GM23248 (cell line): Measurements from ENCODE around the gene LRR1. TPM values are rescaled to one million over a fixed set of nuclear protein-coding genes. Genes with fewer than 3 reads are reported as not detected.

Source experiments
- DNase-seq: peaks from one replicate; pipeline ENCODE4 v3.0.0-alpha.2; 2015
- H2AFZ ChIP-seq: fragments of 200-600 bp; sonication (generic); 2 replicates; pipeline ENCODE4 v1.6.1; 2016; ENCODE audit warnings: antibody characterized with exemption
- H3F3A ChIP-seq: fragments of 200-600 bp; sonication (generic); 2 replicates; pipeline ENCODE4 v1.6.1; 2016; ENCODE audit warnings: mild to moderate bottlenecking, antibody characterized with exemption, mixed run types; ENCODE audit not compliant: insufficient read depth
- H3K27ac ChIP-seq: fragments of 200-600 bp; sonication (generic); 2 replicates; pipeline ENCODE4 v1.5.1; 2016; ENCODE audit warnings: mild to moderate bottlenecking
- H3K27me3 ChIP-seq: fragments of 200-600 bp; sonication (generic); replicated peaks from 2 replicates; pipeline ENCODE4 v1.6.1; 2016; ENCODE audit warnings: mild to moderate bottlenecking; ENCODE audit not compliant: insufficient read depth
- H3K36me3 ChIP-seq: fragments of 200-600 bp; sonication (generic); 2 replicates; pipeline ENCODE4 v1.6.1; 2016; ENCODE audit warnings: low read depth, mild to moderate bottlenecking
- H3K4me1 ChIP-seq: fragments of 200-600 bp; sonication (generic); 2 replicates; pipeline ENCODE4 v1.6.1; 2016; ENCODE audit warnings: mild to moderate bottlenecking; ENCODE audit not compliant: insufficient read depth
- H3K4me2 ChIP-seq: fragments of 200-600 bp; sonication (generic); one replicate; pipeline ENCODE4 v1.6.1; 2016; ENCODE audit warnings: mild to moderate bottlenecking; ENCODE audit not compliant: unreplicated experiment
- H3K4me3 ChIP-seq: fragments of 200-600 bp; sonication (generic); 2 replicates; pipeline ENCODE4 v1.5.1; 2016; ENCODE audit warnings: mild to moderate bottlenecking
- H3K79me2 ChIP-seq: fragments of 200-600 bp; sonication (generic); 2 replicates; pipeline ENCODE4 v1.6.1; 2016; ENCODE audit warnings: mild to moderate bottlenecking; ENCODE audit not compliant: insufficient read depth
- H3K9ac ChIP-seq: fragments of 200-600 bp; sonication (generic); 2 replicates; pipeline ENCODE4 v1.6.1; 2016; ENCODE audit warnings: mild to moderate bottlenecking
- H3K9me2 ChIP-seq: fragments of 200-600 bp; sonication (generic); 2 replicates; pipeline ENCODE4 v1.6.1; 2016; ENCODE audit warnings: mixed run types, mild to moderate bottlenecking, moderate library complexity; ENCODE audit not compliant: insufficient read depth
- H3K9me3 ChIP-seq: fragments of 200-600 bp; sonication (generic); one replicate; pipeline ENCODE4 v1.6.1; 2017; ENCODE audit warnings: low read depth
- H4K20me1 ChIP-seq: fragments of 200-600 bp; sonication (generic); 2 replicates; pipeline ENCODE4 v1.6.0; 2016; ENCODE audit not compliant: insufficient read depth
- EZH2 ChIP-seq: fragments of 200-600 bp; sonication (generic); IDR thresholded peaks from 2 replicates; pipeline ENCODE4 v1.6.1; 2018; ENCODE audit warnings: antibody characterized with exemption, mild to moderate bottlenecking; ENCODE audit not compliant: insufficient read depth, poor library complexity, severe bottlenecking
- EZH2phosphoT487 ChIP-seq: fragments of 200-600 bp; sonication (generic); IDR thresholded peaks from 2 replicates; pipeline ENCODE4 v1.6.1; 2018; ENCODE audit warnings: antibody characterized with exemption, moderate library complexity, mild to moderate bottlenecking, low read depth; ENCODE audit not compliant: insufficient read depth
- WGBS, 2 experiments: methylation state at CpG; one replicate each; pipeline ENCODE4 v1.1.6; 2015 to 2017; ENCODE audit warnings: low lambda C conversion rate in 2 of 2, low coverage in 1 of 2; ENCODE audit errors: missing lambda C conversion rate in 2 of 2; 5-methylcytosine and 5-hydroxymethylcytosine counted together
- in situ Hi-C: fragments of 300-500 bp; cut with MboI; formaldehyde crosslinking; loops from 2 replicates; pipeline ENCODE4 v1.15.0; 2020
- polyA plus RNA-seq: library from polyadenylated mRNA; unstranded; fragments of >200 nt; fragmentation: Nextera tagmentation; extraction: Ambion mirVana; gene quantifications from 2 replicates; pipeline ENCODE4 v1.2.1, GENCODE V29; 2016
- total RNA-seq: library from RNA; depleted of rRNA; stranded (reverse); fragments of >200 nt; shearing (Covaris generic); gene quantifications from 2 replicates; pipeline ENCODE4 v1.2.3, GENCODE V29; 2014

The LRR1 gene
- total and polyA plus RNA-seq, 2 experiments from 2014 or later = 9.6 to 17.5 TPM

DNA sequence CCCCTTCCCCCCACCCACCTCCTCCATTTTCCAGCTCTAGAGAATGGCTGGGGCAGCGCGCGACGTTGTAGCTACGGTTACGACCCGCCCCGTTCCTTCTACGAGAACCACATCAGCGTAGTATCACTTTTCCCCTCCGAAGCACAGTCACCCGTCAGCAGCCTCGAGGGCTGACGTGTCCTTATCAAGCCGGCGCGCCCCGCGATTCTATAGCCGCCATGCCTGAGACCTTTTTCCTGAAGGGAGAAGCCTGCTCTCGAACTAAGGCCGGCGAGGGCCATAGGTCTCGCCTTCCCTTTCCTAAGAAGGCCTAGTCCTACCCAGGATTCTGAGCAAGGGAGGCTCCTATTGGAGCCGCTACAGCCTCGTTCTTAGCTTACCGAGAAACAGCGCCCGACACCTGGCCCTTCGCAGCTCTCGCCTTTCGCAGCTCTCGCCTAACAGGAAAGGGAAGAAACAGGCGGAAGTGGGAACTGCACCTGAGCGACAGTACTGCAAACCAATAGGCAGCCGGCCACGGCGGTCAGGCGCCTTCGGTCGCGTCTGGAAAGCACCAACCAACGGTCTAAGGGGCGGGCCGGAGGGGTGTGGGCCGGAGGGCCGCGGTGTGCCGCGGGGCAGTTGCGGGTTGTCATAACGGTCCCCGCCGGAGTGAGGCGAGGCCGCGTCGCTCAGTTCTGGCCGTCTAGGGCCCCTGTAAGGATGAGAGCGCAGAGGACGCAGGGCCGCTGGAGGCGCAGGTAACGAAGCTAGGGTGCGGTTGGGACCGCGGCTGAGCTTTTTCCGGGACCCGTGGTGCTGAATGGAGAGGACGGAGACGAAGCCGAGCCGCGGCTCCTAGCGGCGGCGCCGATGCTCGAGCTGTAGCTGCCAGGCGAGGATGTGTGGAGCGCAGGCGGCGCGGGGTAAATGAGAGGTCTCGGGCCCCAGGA is 21.7 kb downstream of the LRR1 start, which contains the start of the genes MGAT2 and RPL36AL:
MGAT2 (plus strand) TSS at position 618 of the 932 bp plus-strand sequence. CDS start 470 bp downstream, outside the sequence.
RPL36AL (minus strand) TSS at position 445 of the 932 bp plus-strand sequence. CDS start 1,522 bp downstream, outside the sequence.
- DNase-seq = peak; percentile 99
- H4K20me1 ChIP-seq = no peaks in the 10 kb centered on the region
- H3K27me3 ChIP-seq = no peaks in the 10 kb centered on the region
- no peaks in the 10 kb centered on the region for H3K9me3 ChIP-seq
- peaks cover 91% of the 10 kb centered on the region for H3K79me2 ChIP-seq
- 1 to 2% methylated on average over 78 of the region's 85 CpGs for whole genome bisulfite sequencing, 2 experiments
- peak within 1 kb of the TSS; percentile 76 for H2AFZ ChIP-seq
- TF ChIP-seq EZH2phosphoT487 (no peak), EZH2 (no peak)
- H3K4me3 ChIP-seq = peak within 1 kb of the TSS; percentile 90
- no peaks in the 10 kb centered on the region for H3K9me2 ChIP-seq
- H3K4me1 ChIP-seq = peaks cover 51% of the 10 kb centered on the region
- H3K27ac ChIP-seq = peak within 1 kb of the TSS; percentile 96
- in situ Hi-C loops = no loop called here
- peaks cover 61% of the 10 kb centered on the region for H3F3A ChIP-seq
- H3K4me2 ChIP-seq = peak within 1 kb of the TSS; percentile 90
- peaks cover 21% of the 10 kb centered on the region for H3K36me3 ChIP-seq
- peak within 1 kb of the TSS; percentile 94 for H3K9ac ChIP-seq

GRCh38 chr14:49621114-49621881 is 22.6 kb downstream of the LRR1 start:
- in situ Hi-C loops = no loop called here
- peak; percentile 76 for DNase-seq
- Histone ChIP-seq H3K9me3 (no peaks in the 10 kb centered on the region), H3K4me1 (peaks cover 51% of the 10 kb centered on the region), H3F3A (peaks cover 55% of the 10 kb centered on the region), H2AFZ (peak overlapping the region; percentile 76), H3K9me2 (no peaks in the 10 kb centered on the region), H3K9ac (peak overlapping the region; percentile 94), H3K27ac (peak overlapping the region; percentile 96), H3K4me2 (peak overlapping the region; percentile 90), H3K79me2 (peaks cover 95% of the 10 kb centered on the region), H4K20me1 (no peaks in the 10 kb centered on the region), H3K36me3 (peaks cover 21% of the 10 kb centered on the region), H3K27me3 (no peaks in the 10 kb centered on the region), H3K4me3 (peak overlapping the region; percentile 90)
- TF ChIP-seq EZH2phosphoT487 (no peak), EZH2 (no peak)
- 4 to 5% methylated on average over 54 to 65 of the region's 65 CpGs for WGBS, 2 experiments

- Histone ChIP-seq H3K4me1 (peaks cover 44% of the 10 kb centered on the region), H2AFZ (no peak overlapping the region), H4K20me1 (no peaks in the 10 kb centered on the region), H3K9ac (peak overlapping the region; percentile 94), H3K4me3 (peak overlapping the region; percentile 90), H3F3A (peaks cover 46% of the 10 kb centered on the region), H3K4me2 (peak overlapping the region; percentile 90), H3K27me3 (no peaks in the 10 kb centered on the region), H3K27ac (peak overlapping the region; percentile 0; the same call in 1 of the 2 replicates), H3K9me2 (no peaks in the 10 kb centered on the region), H3K9me3 (no peaks in the 10 kb centered on the region), H3K79me2 (peaks cover 95% of the 10 kb centered on the region), H3K36me3 (peaks cover 20% of the 10 kb centered on the region)
- no peak for TF ChIP-seq EZH2phosphoT487
- TF ChIP-seq EZH2 = no peak
- 30 to 40% methylated on average over 3 of the region's 3 CpGs for WGBS, 2 experiments
- in situ Hi-C loops = no loop called here
- peak; percentile 22 for DNase-seq
These were observed 23.4 kb downstream of the LRR1 start for GRCh38 chr14:49622022-49622607.

- 76 to 78% methylated on average over 3 of the region's 3 CpGs for WGBS, 2 experiments
- H3K36me3 ChIP-seq = peaks cover 14% of the 10 kb centered on the region
These were observed 24.6 kb downstream of the LRR1 start for GRCh38 chr14:49623387-49623786.

More at GRCh38 chr14:49623387-49623786, 24.6 kb downstream of the LRR1 start:
- H3K27me3 ChIP-seq = no peaks in the 10 kb centered on the region
- peaks cover 31% of the 10 kb centered on the region for H3K4me1 ChIP-seq
- no peak overlapping the region for H2AFZ ChIP-seq
- no peaks in the 10 kb centered on the region for H3K9me2 ChIP-seq
- no peak for TF ChIP-seq EZH2
- no peak for TF ChIP-seq EZH2phosphoT487
- H3K4me3 ChIP-seq = peak overlapping the region; percentile 90
- H3K9ac ChIP-seq = peak overlapping the region; percentile 94
- H3K4me2 ChIP-seq = peak overlapping the region; percentile 90
- H3K79me2 ChIP-seq = peaks cover 97% of the 10 kb centered on the region
- no peaks in the 10 kb centered on the region for H3K9me3 ChIP-seq
- in situ Hi-C loops = no loop called here
- H4K20me1 ChIP-seq = no peaks in the 10 kb centered on the region
- H3K27ac ChIP-seq = peak overlapping the region; percentile 0; the same call in 1 of the 2 replicates
- peaks cover 35% of the 10 kb centered on the region for H3F3A ChIP-seq
- DNase-seq = no peak
